ENCODE data around the gene LCA5L.
"Not testable (repeated sequence)": the region's sequence is repeated elsewhere in the genome, so short reads cannot be mapped to it uniquely, and the experiment has no call there.

The LCA5L gene

DNA sequence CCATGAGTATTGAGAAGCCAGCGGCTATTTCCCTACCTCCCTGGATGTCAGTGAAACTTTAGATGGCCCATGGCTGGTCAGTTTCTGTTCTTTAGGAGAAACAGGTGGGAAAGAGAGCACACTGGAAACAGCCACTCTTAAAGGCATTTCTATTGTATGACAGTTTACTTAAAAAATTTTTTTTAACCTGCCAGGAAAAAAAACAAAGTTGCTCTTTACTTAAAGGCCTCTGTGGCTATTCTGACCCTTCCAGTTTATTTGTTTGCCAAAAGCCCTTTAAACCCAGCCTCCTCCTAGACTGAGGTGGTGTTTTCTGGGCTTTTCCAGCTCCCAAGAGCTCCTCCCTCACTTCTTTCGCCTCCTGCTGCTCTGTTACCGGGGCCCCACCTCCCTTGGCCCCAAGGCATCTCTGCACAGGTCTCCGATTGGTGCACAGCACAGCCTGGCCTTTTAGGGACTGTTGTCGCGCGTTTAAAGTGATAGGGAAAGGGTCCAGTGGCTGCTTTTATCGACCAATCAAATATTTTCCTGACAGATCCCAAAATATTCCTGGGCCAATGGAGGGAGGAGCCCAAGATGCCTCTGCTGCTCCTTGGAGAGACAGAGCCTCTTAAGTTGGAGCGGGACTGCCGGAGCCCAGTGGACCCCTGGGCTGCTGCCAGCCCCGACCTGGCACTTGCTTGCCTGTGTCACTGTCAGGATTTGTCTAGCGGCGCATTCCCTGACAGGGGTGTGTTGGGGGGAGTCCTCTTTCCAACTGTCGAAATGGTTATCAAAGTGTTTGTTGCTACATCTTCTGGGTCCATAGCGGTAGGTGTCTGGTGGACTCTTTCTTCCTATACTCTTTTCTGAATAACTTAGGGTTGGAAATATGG is 6.0 kb upstream of the LCA5L start, which contains the start of gene SH3BGR:
Gene SH3BGR, plus strand, starts transcription at position 639 of the 875 bp plus-strand sequence. Its CDS starts 127 bp downstream, at position 766.
- no peak for DNase-seq (ENCODE audit: low spot score)

DNA sequence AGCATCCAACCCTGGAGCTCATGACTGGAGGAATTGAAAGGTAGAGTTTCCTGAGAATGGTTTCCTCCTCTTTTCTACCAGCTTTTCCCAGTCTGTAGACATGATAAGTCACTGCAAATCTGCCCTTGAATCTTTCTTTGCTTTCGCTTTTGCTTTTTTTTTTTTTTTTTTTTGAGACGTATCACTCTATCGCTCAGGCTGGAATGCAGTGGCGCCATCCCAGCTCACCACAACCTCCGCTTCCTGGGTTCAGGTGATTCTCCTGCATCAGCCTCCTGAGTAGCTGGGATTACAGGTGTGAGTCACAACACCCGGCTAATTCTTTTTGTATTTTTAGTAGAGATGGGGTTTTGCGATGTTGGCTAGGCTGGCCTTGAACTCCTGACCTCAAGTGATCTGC is 1.7 kb upstream of the LCA5L start:
- no peak for DNase-seq (ENCODE audit: low spot score)

GRCh38 chr21:39444421-39445180 is 977 bp downstream of the LCA5L start:
- peak; percentile 50 for DNase-seq (ENCODE audit: low spot score)

GRCh38 chr21:39441502-39442475 is 3.8 kb downstream of the LCA5L start:
- peak; percentile 53 for DNase-seq (ENCODE audit: low spot score)

DNA sequence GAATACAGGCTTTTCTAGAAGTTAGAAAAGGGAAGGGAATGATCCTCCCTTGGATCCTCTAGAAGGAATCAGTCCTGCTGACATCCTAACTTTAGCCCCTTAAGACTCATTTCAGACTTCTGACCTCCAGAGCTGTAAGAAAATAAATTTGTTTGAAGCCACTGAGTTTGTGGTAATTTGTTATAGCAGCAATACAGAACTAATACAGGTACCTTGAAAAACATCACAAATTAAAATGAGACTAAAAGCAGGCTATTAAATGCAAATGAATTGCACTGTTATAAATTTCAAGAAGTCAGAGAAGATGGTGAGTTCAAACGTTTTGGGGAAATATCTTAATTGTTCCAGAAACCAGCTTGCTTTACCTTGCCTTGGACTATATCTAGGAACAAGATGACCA is 6.3 kb downstream of the LCA5L start:
- no peak for DNase-seq (ENCODE audit: low spot score)

DNA sequence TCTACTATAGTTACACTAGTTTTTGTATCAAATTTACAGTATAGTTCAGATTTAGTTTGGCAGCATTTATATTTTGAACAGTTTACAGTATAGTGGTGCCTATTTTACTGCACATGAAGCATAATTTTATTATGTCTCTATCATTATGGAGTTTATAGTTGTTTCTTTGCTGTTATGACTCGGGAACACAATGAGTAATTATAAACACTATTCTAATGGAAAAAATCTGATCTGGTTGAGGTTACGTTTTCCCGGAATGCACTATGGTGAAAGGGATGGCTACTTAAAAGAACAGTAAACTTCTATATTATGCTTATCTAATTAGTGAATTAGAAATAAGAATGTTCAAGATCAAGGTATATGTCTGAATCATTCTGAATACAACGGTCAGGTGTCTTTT is 10.6 kb downstream of the LCA5L start:
- DNase-seq (ENCODE audit: low spot score) = no peak

- DNase-seq (ENCODE audit: low spot score) = no peak
Observed at GRCh38 chr21:39430954-39431353, 14.6 kb downstream of the LCA5L start.

DNA sequence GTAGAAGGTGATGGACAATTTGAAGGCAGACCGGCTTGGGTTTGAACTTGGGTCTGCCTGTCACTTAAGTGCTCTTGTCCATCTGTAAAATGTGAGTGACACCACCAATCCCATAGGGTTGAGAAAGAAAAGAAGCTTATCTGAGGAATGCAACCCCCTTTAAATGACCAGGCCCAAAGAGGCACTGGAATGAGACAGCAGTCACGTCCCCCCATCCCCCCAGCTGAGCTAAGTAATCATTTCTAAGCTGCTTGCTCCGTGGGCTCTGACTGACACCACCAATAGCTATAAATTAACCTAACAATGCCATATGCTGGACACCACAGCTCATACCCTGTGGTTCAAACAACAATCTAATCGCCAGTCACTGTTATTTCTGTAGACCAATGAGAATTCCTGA is 15.1 kb downstream of the LCA5L start:
- DNase-seq (ENCODE audit: low spot score) = no peak

DNA sequence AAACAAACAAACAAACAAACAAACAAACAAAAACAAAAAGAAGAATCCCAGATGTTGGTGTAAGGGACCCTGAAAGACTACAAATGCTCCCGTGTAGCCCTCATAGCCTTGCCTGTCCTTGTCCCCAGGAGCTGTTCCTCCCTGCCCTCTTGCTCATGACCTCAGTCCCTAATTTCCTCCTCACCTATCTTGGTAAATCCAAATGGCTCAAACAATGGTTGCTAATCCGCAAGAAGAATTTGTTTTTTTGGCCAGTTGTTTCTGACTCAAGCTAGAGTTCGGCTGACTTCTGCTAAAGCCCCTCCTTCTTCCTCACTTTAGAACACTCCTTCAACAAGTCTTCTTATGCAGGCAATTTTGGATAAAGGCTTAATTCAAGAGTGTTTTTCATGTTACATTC is 15.6 kb downstream of the LCA5L start:
- no peak for DNase-seq (ENCODE audit: low spot score)

DNA sequence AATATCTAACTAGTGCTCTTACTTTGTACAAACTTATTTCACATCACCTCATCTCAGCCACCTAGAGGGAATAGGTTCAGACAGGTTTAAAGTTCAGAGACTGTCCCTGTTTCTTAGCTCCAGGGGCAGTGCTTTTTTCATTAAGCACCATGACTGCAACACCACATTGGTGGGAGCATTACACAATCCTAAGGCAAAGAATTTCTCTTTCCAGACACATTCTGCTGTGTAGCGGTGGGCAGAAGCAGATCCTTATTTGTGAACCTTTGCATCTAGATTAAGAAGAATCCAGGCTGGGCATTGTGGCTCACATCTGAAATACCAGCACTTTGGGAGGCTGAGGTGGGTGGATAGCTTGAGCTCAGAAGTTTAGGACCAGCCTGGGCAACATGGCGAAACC is 16.1 kb downstream of the LCA5L start:
- DNase-seq (ENCODE audit: low spot score) = no peak

GRCh38 chr21:39422527-39423241 is 22.9 kb downstream of the LCA5L start:
- no peak for DNase-seq (ENCODE audit: low spot score)

GRCh38 chr21:39419204-39419603 is 26.4 kb downstream of the LCA5L start:
- DNase-seq (ENCODE audit: low spot score) = not testable (repeated sequence)

GRCh38 chr21:39406065-39406464 is 39.5 kb downstream of the LCA5L start:
- no peak for DNase-seq (ENCODE audit: low spot score)

GRCh38 chr21:39400173-39400572 is 45.4 kb downstream of the LCA5L start:
- no peak for DNase-seq (ENCODE audit: low spot score)

GRCh38 chr21:39397646-39398385 is 47.8 kb downstream of the LCA5L start:
- DNase-seq (ENCODE audit: low spot score) = no peak

DNA sequence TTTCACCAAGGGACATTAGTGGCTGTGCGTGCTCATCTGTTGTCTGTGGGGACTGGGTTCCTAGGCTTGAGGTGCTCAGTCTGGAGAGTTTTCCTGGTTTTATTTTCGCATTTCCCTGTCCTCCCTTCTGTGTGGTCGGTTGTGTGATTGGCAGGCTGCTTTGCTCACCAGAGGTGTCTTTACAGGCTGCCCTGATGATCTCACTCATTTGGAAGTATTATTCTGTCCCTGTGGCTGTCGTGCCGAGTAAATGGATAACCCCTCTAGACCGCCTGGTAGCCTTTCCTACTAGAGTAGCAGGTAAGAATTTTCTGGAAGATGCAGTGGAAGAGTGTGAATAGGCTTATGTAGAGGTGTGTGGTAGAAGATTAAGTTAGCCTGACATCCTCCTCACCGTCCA is 52.6 kb downstream of the LCA5L start:
- no peak for DNase-seq (ENCODE audit: low spot score)

DNA sequence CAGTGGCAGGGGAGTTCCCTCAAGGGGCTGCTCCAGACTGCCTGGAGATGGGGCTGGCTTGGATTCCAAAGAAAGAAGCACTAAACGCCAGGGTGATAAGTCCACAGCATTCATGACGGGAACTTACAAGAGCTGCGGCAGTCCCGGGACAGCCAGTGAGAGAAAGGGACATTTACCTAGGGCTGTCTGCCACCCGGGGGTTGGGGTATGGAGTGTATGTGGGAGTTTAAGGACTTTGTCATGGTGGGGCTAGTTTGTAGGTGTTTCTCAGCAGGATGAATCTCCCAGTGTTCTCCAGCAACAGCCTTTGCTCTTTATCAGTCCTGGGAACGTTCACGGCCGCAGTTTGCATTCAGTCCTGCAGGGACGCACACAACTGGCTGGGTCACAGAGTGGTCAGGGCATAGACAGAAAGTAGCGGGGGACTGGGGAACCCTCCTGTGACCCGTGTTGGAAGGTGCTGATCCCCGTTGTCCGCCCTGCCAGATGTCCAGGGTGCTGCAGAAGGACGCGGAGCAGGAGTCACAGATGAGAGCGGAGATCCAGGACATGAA is 55.3 kb downstream of the LCA5L start:
- no peak for DNase-seq (ENCODE audit: low spot score)

DNA sequence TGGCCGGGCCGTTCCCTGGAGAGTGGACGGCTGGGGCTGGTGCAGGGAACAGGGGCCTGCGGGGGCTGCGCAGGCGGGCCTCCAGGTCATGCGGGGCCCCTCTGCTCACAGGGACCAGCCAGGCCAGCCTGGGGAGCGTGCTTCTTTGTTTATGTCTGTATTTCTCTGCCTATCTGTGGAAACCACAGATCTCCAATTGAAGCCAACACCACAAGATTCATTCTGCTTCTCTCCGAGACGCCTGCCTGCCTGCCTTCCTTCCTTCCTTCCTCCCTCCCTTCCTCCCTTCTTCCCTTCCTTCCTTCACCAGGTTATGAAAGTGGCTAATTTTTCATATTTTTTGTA is 56.8 kb downstream of the LCA5L start:
- no peak for DNase-seq (ENCODE audit: low spot score)

DNA sequence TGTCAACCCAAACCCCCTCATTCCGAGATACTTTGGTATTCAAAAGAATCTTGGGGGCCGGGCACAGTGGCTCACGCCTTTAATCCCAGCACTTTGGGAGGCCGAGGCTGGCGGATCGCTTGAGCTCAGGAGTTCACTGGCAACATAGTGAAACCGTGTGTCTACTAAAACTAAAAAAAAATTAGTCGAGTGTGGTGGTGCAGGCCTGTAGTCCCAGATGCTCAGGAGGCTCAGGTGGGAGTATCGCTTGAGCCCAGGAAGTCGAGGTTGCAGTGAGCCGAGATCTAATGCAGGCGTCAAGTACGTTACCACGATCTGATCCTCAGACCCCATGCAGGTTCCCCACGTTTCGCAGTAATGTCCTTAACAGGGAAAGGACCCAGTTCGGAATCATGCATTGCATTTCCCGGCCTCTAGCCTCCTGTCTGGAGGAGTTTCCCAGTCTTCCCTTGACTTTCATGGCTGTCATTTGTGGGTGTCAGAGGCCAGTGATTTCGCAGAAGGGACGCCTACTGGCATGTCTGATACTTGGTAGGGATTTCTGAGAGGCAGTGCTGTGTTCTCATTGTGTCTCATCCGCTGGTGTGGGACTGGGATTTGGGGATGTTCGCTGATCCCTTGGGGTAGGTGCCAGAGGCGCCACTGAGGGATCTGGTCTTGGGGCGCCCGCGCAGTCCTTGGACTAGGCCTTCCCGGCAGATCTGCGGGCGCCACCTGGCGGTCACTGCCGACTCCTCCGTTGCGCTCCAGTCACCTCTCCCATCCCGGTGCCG is 57.4 kb downstream of the LCA5L start:
- peak; percentile 88 for DNase-seq (ENCODE audit: low spot score)
